Measurements from ENCODE around the gene ZNF550. TPM values are rescaled to one million over a fixed set of nuclear protein-coding genes. Genes with fewer than 3 reads are reported as not detected.
A peak's percentile ranks its signal among the peaks of the same experiment; 100 is the strongest.

ZNF550 gene
- total and polyA plus RNA-seq, 2 of the 13 experiments (the other 11 are each of a cell fraction or from before 2014, with no cell fraction given): 8.6 to 9.1 TPM

- TF ChIP-seq GATAD1 (CRISPR knock-in tag; IDR thresholded peaks at IDR 0.05): peak; percentile 89
- no peak for TF ChIP-seq ZNF720 (CRISPR knock-in tag; IDR thresholded peaks at IDR 0.05)
- TF ChIP-seq SAFB2 (CRISPR knock-in tag; IDR thresholded peaks at IDR 0.05; ENCODE audit: borderline replicate concordance, low read depth): no peak
- TF ChIP-seq TOE1 (CRISPR knock-in tag; IDR thresholded peaks at IDR 0.05): no peak
- TF ChIP-seq ZNF562 (CRISPR knock-in tag; IDR thresholded peaks at IDR 0.05; ENCODE audit: borderline replicate concordance): no peak
- 0 out of 2 replicates have a peak, but pooled peaks have one; percentile 8 for TF ChIP-seq ZHX2 (IDR thresholded peaks at IDR 0.05; ENCODE audit: low read depth)
- TF ChIP-seq ZHX2 (CRISPR knock-in tag; IDR thresholded peaks at IDR 0.05; ENCODE audit: borderline replicate concordance): no peak
- 0 out of 2 replicates have a peak, but pooled peaks have one; percentile 40 for TF ChIP-seq RXRB (CRISPR knock-in tag; IDR thresholded peaks at IDR 0.05; ENCODE audit: borderline replicate concordance)
- TF ChIP-seq ZNF430 (CRISPR knock-in tag; IDR thresholded peaks at IDR 0.05): peak; percentile 27; the same call in 1 of the 2 replicates
- TF ChIP-seq ELF3 (CRISPR knock-in tag; IDR thresholded peaks at IDR 0.05): peak; percentile 90
- TF ChIP-seq CENPX (CRISPR knock-in tag; IDR thresholded peaks at IDR 0.05): no peak
- TF ChIP-seq ZNF878 (CRISPR knock-in tag; IDR thresholded peaks at IDR 0.05): no peak
- peak; percentile 73 for TF ChIP-seq SUZ12 (IDR thresholded peaks at IDR 0.05; ENCODE audit: low read depth, low read length)
- TF ChIP-seq AFF4 (CRISPR knock-in tag; IDR thresholded peaks at IDR 0.05): no peak
- TF ChIP-seq ARID3A (IDR thresholded peaks at IDR 0.05; ENCODE audit: low read depth, low read length): no peak
- TF ChIP-seq SCMH1 (CRISPR knock-in tag; IDR thresholded peaks at IDR 0.05; ENCODE audit: borderline replicate concordance): no peak
- peak; percentile 75 for TF ChIP-seq ATF1 (CRISPR knock-in tag; IDR thresholded peaks at IDR 0.05)
Observed at GRCh38 chr19:57578487-57579205, 19.0 kb upstream of the ZNF550 start, which contains the start of gene ZNF416 (continued).

Measured in HepG2 (cell line).